ENCODE data around the gene MTUS2. TPM values are rescaled to one million over a fixed set of nuclear protein-coding genes. Genes with fewer than 3 reads are reported as not detected.

The MTUS2 gene
- total RNA-seq, 1 experiment from 2014 or later, result 0.05 TPM

- no peak for DNase-seq (ENCODE audit: low spot score)
Observed at GRCh38 chr13:29022968-29023367, 202.8 kb downstream of the MTUS2 start.

DNA sequence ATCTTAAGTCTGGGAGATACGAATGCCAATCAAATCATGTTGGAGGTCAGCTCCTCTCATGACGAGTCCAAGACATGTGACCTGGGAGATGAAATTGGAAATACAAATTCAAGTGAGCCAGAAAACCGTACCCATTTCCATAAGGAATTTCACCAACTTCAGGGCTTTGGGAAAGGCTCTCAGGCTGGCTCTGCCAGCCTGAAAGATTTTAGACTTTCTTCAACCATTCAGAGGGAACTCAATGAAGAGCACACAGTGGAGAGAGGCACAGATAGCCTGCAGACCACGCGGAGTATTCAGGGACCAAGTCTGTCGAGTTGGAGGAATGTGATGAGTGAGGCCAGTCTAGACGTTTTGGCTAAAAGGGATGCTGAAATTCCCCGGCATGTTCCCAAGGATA is 204.6 kb downstream of the MTUS2 start:
- DNase-seq (ENCODE audit: low spot score), result no peak

DNA sequence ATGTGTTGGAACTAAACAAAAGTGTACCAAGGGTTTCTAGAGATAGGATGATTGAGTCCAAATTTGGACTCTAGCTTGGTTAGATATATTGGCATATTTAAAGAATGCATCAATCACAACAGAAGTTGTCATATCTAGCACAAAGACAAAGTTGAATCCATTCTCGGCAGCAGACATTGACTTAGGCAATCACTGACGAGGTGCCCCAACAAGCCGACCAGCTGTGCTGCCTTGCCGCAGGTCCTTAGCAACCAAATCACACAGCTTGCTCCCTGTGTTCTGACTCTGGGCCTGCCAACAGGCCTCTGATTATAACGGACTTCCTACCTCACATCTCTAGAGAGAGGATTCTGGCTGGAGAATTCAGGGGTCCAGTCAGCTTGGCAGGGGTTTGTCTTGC is 208.7 kb downstream of the MTUS2 start:
- DNase-seq (ENCODE audit: low spot score), result no peak

DNA sequence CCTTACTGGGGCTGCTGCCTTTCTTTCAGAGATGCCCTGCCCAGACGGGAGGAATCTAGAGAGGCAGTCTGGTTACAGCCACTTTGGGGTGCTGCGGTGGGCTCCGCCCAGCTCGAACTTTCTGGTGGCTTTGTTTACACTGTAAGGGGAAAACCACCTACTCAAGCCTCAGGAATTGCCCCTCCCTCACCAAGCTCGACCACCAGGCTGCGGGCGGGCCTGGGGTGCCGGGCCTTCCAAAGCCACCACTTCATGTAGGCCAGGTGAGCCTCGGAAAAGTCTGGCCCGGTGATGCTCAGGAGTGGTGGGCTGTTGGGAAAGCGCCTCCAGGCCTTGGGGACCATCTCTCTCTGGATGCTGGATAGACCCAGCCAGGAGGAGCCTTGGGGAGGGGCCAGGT is 218.6 kb downstream of the MTUS2 start:
- DNase-seq (ENCODE audit: low spot score), result no peak

DNA sequence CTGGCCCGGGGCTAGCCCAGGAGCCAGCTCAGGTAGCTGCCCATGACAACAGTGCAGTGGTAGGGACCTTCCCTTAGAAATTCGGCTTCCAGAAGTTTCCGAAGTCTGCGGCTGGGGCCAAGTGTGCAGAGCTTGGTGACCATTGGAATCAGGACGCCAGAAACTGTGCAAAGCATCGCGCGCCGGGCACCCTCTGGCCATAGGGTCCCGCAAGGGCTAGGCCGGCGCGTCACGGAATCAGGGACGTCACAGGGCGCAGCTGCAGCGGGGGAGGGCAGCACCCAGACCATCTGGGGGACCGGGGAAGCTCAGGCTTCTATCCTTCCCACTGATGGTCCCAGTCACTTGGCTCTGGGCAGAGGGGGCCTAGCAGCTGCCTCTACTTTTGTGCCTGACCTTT is 219.1 kb downstream of the MTUS2 start:
- DNase-seq (ENCODE audit: low spot score), result no peak

DNA sequence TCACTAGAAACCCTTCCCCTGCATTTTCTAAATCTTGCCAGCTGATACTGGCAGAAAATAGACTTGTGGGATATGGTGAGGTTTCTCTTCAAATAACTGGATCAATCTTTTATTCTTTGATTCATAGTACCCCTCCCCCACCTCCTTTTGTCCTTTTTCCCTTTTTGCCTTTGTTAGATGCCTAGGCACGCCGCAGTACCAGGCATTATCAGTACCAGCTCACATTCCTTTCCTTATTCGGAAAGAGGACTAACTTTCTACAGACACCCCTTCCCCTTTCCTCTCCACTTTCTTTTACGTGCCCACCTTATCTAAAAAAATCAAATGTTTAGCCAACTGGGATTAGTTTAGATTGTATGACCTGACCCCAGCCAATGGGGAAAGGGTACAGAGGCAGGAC is 226.4 kb downstream of the MTUS2 start:
- DNase-seq (ENCODE audit: low spot score), result no peak

- DNase-seq (ENCODE audit: low spot score), result no peak
Observed at GRCh38 chr13:29049524-29049923, 229.4 kb downstream of the MTUS2 start.

- DNase-seq (ENCODE audit: low spot score), result no peak
Observed at GRCh38 chr13:29050719-29051118, 230.6 kb downstream of the MTUS2 start.

- peak; percentile 32 for DNase-seq (ENCODE audit: low spot score)
Observed at GRCh38 chr13:29059800-29060199, 239.7 kb downstream of the MTUS2 start.

- no peak for DNase-seq (ENCODE audit: low spot score)
Observed at GRCh38 chr13:29065142-29065541, 245.0 kb downstream of the MTUS2 start.

- DNase-seq (ENCODE audit: low spot score), result no peak
Observed at GRCh38 chr13:29067306-29067945, 247.3 kb downstream of the MTUS2 start.

DNA sequence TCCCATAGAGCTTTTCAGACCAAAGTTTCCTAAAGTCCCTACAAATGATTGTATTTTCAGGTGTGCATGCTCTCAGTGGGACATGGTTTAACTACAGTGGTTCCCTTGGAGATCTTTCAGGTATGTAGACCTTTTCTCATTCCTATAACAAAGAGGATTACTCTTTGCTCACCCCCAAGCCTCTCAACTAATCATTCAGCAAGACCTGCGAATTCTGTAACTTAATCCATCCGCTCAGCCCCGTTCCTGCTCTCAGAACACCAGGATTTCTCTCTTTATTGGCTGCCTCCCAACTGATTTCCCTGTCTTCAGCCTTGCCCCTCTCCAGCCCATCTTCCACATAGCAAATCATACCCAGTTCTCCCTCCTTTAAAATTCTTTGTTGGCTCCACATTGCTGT is 253.6 kb downstream of the MTUS2 start:
- DNase-seq (ENCODE audit: low spot score), result no peak

GRCh38 chr13:29077051-29077813 is 257.1 kb downstream of the MTUS2 start:
- DNase-seq (ENCODE audit: low spot score), result no peak

DNA sequence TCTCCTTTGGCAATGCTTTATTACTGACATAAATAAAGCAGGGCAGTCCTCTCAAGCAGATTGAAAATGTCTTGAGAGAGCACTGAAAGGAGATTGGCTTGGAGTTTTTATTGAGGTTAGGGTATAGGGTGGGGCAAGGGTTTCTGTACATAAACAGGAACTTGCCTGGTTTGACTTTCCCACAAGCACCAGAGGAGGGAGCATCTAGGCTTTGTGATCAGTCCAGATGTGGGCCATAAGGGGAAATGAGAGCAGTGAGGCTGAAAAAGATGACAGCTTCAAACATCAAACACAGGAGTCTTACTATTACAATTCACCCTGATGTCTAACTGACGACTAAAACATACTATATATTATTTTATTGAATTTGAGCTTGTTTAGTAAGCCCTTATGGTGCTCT is 260.9 kb downstream of the MTUS2 start:
- DNase-seq (ENCODE audit: low spot score), result peak; percentile 15

GRCh38 chr13:29081697-29082440 is 261.7 kb downstream of the MTUS2 start:
- no peak for DNase-seq (ENCODE audit: low spot score)

DNA sequence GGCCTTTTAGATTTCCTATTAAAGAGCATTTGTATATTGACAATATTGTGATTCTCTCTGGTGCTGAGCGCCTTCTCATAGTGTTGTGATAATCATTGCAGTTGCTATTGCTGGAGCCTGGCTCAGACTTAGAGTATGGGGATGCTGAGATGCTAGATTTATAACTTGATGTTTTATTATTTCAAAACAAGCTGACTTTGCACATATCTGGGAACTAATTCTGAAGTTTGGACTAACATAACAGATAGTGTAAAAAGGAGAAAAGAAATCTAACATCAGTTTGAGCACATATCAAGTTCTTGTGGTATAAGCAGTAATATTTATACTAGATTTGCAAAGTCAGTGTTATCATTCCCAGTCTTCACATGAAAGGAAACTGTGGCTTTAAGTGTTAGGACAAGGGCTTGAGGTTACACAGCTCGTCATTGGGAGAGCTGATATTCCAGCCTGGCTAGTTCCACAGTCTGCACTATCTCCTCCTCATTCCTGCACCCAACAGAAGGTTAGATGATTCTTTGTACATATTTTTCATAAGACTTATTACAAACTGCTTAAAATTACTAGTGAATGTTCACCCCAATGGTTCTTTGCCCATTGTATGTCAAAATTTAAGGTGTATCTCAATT is 279.8 kb downstream of the MTUS2 start:
- DNase-seq (ENCODE audit: low spot score), result no peak

GRCh38 chr13:29100758-29101157 is 280.6 kb downstream of the MTUS2 start:
- no peak for DNase-seq (ENCODE audit: low spot score)

- DNase-seq (ENCODE audit: low spot score), result no peak
Observed at GRCh38 chr13:29101409-29101808, 281.3 kb downstream of the MTUS2 start.

DNA sequence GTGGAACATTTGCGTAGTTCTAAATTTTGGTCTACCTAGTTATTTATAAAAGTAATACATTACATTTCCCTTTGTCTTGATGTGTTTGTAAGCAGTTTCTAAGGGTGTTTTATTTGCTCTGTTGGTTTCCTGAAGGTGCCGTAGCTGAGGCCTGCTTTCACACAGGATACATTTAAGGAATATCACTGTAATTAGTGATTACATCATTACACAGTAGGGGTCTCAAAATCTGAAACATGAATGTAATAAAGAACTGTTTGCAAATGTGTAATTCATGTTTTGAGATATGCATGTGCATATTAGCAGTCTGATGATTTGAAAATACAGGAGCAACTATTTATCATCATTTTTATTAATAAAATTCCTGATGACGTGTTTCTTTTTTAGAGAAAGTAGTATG is 281.8 kb downstream of the MTUS2 start:
- DNase-seq (ENCODE audit: low spot score), result no peak

DNA sequence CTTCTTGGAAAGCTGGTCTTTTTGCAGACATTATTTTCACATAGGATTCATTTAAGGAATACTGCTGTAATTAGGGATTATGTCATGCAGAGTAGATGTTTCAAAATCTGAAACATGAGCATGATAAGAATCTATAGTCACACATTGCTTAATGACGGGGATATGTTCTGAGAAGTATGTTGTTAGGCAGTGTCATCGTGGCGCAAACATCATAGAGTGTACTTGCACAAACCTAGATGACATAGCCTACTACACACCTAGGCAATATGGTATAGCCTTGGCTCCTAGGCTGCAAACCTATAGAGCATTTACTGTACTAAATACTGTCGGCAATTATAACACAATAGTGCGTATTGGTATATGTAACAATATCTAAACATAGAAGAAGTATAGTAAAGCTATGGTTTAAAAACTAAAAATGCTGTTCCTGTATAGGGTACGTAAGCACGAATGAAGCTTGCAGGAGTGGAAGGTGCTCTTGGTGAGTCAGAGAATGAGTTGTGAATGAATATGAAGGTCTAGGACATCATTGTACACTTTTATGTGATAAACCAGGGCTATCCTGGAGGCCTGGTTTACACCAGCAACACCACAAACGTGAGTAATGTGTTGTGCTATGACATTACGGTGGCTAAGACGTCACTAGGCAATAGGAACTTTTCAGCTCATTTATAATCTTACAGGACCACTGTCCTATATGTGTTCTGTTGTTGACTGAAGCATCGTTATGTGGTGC is 283.1 kb downstream of the MTUS2 start:
- DNase-seq (ENCODE audit: low spot score), result no peak

DNA sequence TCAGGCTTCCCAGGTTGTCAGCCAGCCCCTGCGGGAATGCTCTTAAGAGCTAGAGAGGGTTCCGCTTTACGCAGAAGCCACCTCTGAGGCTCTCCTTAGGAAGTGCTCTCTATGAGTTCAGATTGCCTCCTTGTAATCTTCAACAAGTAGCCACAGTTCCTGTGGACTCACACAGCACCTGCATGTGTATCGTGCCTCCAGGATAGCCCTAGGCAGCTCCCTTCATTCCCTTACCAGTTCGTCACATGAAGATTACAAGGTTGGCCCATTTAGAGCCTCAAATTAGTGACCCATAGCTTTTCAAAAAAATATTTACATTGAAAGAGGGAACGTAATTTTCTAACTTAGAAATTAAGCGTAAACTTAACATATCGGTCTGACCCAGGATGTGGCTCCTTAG is 284.3 kb downstream of the MTUS2 start:
- no peak for DNase-seq (ENCODE audit: low spot score)

DNA sequence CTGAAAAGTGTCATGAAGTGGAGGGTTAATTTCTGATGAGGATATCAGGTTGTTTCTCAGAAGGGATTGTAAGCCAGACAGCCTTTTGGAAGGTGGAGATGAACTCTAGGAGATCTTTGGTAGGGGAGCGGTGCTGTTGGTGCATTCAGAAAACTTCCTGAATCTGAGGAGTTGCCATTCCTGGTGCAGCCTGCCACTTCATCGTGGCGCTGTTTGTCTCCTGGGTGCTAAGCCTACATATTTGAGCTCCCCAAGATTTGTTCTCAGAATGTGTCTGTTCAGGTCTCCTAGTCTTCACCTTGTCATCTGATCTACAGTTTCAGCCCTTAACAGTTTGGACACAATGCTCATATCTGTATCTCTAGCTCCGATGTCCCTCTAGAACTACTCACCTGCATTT is 285.6 kb downstream of the MTUS2 start:
- DNase-seq (ENCODE audit: low spot score), result peak; percentile 58

Measured in HT-29 (cell line).